Lung (tissue), 12 donors: ENCODE data around the gene FGFR2. TPM values are rescaled to one million over a fixed set of nuclear protein-coding genes. Genes with fewer than 3 reads are reported as not detected.

ENCODE experiments used
- ATAC-seq: fragments of 200-7000 bp; cut with Tn5 transposase; one replicate; pipeline ENCODE4 v1.9.1; 2020; ENCODE audit warnings: moderate number of reproducible peaks; ENCODE audit not compliant: insufficient read depth, low FRiP score
- DNase-seq, 3 donors: peaks; one replicate each; pipeline ENCODE4 v3.0.0-alpha.2; 2013 to 2017
- H3K27ac ChIP-seq, 2 donors: one replicate each; pipeline ENCODE4 v1.5.1; 2013; ENCODE audit warnings: mild to moderate bottlenecking in 2 of 2, moderate library complexity in 2 of 2, control low read depth in 1 of 2, inconsistent platforms in 1 of 2, low read depth in 1 of 2, low read length in 1 of 2
- H3K27me3 ChIP-seq, 3 donors: one replicate each; pipeline ENCODE4 v1.5.1; 2013; ENCODE audit warnings: low read length in 2 of 3; ENCODE audit not compliant: control insufficient read depth in 3 of 3, insufficient read depth in 3 of 3
- H3K36me3 ChIP-seq, 4 donors: one replicate each; pipeline ENCODE4 v1.5.1; 2013; ENCODE audit warnings: low read length in 4 of 4, mild to moderate bottlenecking in 1 of 4, moderate library complexity in 1 of 4; ENCODE audit not compliant: control insufficient read depth in 4 of 4, insufficient read depth in 4 of 4
- H3K4me1 ChIP-seq, 5 donors: one replicate each; pipeline ENCODE4 v1.5.1; 2013; ENCODE audit warnings: low read length in 5 of 5, mild to moderate bottlenecking in 2 of 5, moderate library complexity in 1 of 5; ENCODE audit not compliant: control insufficient read depth in 5 of 5, insufficient read depth in 5 of 5
- H3K4me3 ChIP-seq: one replicate; pipeline ENCODE4 v1.5.1; 2013; ENCODE audit warnings: mild to moderate bottlenecking, control low read depth, moderate library complexity
- H3K9ac ChIP-seq, 2 donors: one replicate each; pipeline ENCODE4 v1.5.1; 2013; ENCODE audit warnings: low read length in 2 of 2, control low read depth in 1 of 2; ENCODE audit not compliant: insufficient read depth in 1 of 2
- H3K9me3 ChIP-seq, 4 donors: one replicate each; pipeline ENCODE4 v1.5.1; 2013; ENCODE audit warnings: low read length in 3 of 4, mild to moderate bottlenecking in 1 of 4, moderate library complexity in 1 of 4; ENCODE audit not compliant: control insufficient read depth in 4 of 4, insufficient read depth in 3 of 4
- CTCF ChIP-seq: IDR thresholded peaks from 2 replicates; pipeline ENCODE4 v1.5.1; 2012; ENCODE audit warnings: mild to moderate bottlenecking; ENCODE audit errors: control extremely low read depth, extremely low read depth
- WGBS, 2 donors: extraction: QIAGEN DNeasy Blood & Tissue Kit; methylation state at CpG; one replicate each; pipeline ENCODE4 v1.1.7; 2013; 5-methylcytosine and 5-hydroxymethylcytosine counted together
- polyA plus RNA-seq, 2 donors: library from polyadenylated mRNA; stranded (reverse); fragments of 200-250 nt; gene quantifications; one replicate each; pipeline ENCODE4 v1.2.1, GENCODE V29; 2013
- total RNA-seq, 2 donors: library from RNA; depleted of rRNA in 1 of 2; stranded (reverse); fragments of >200 nt in 1 of 2; gene quantifications; one replicate each; pipeline ENCODE4 v1.2.1, GENCODE V29; 2014 to 2021
- donor health status: control.
- donor health status: control.
- donor health status: Bipolar disorder and iron deficiency.
- donor health status: healthy.
- donor health status: DM: yes; HTN: yes; CAD: no.

FGFR2 gene
- total and polyA plus RNA-seq, 4 donors = 11.4 to 230 (median 41.7) TPM

DNA sequence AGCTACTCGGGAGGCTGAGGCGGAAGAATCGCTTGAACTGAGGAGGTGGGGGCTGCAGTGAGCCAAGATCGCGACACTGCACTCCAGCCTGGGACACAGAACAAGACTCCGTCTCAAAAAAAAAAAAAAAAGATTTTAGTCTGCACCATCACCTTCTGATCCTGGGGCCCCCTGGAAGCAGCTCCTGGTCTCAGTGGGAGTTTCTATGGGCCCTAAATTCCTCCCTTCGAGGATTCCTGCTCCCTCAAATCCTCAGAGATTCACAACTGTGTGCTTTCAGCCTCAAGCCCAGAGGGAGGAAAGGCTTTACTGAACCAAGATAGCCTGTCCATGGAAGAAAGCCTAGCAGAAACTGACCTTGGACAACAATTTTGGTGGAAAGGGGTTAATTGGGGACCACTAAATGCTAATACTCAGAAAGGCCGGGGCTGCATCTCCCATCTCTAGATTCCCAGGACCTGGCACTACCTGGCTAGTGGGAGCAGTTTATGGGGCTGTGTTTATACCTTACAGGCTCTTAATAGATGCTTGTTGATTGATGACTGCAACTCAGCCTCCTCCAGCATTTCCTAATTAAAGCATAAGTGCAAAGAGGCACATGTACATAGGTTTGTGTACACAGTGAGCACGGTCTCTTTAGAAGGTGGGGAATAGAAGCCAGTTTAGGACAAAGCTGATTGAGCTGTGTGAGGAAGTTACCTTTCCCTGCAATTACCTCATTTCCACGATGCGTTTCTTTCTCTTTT lies 9.2 kb upstream of the FGFR2 start:
- Histone ChIP-seq H3K4me3 (no peak overlapping the region), H3K36me3 (no peaks in the 10 kb centered on the region), H3K9me3 (peaks cover 0 to 1% (median 0%) of the 10 kb centered on the region in 4 donors), H3K9ac (no peak overlapping the region), H3K27ac (no peak overlapping the region), H3K27me3 (no peaks in the 10 kb centered on the region), H3K4me1 (peaks cover 0 to 10% (median 0%) of the 10 kb centered on the region in 5 donors)
- TF ChIP-seq CTCF = no peak
- WGBS, 2 donors = 80% methylated on average over 11 of the region's 11 CpGs
- ATAC-seq (no peak), DNase-seq (no peak)

- Histone ChIP-seq H3K9ac (no peak overlapping the region), H3K4me3 (no peak overlapping the region), H3K27me3 (no peaks in the 10 kb centered on the region), H3K27ac (no peak overlapping the region), H3K36me3 (no peaks in the 10 kb centered on the region), H3K4me1 (peaks cover 0 to 10% (median 0%) of the 10 kb centered on the region in 5 donors), H3K9me3 (peaks cover 0 to 1% (median 0%) of the 10 kb centered on the region in 4 donors)
- ATAC-seq (no peak), DNase-seq (no peak)
- no peak for TF ChIP-seq CTCF
These were observed 7.5 kb upstream of the FGFR2 start for GRCh38 chr10:121605708-121606107.

GRCh38 chr10:121601458-121601857 lies 3.2 kb upstream of the FGFR2 start:
- Histone ChIP-seq H3K9me3 (no peaks in the 10 kb centered on the region), H3K36me3 (no peaks in the 10 kb centered on the region), H3K4me3 (no peak overlapping the region), H3K27me3 (no peaks in the 10 kb centered on the region), H3K4me1 (peaks cover 0 to 8% (median 3%) of the 10 kb centered on the region in 5 donors), H3K27ac (no peak overlapping the region), H3K9ac (no peak overlapping the region)
- ATAC-seq (no peak), DNase-seq (no peak)
- 77 to 85% methylated on average over 11 of the region's 11 CpGs for WGBS, 2 donors
- TF ChIP-seq CTCF = no peak
